K562 (cell line): Measurements from ENCODE around the gene CELF4. TPM values are rescaled to one million over a fixed set of nuclear protein-coding genes. Genes with fewer than 3 reads are reported as not detected.

Source experiments
- ATAC-seq: fragments of 200-7000 bp; cut with Tn5 transposase; 3 replicates; pipeline ENCODE4 v1.9.1; 2020; ENCODE audit warnings: moderate library complexity
- BruUV-seq: library from RNA; stranded (reverse); fragments of 400-500 nt; replicated peaks from 2 replicates; lab custom pipeline; 2021; lab: Mats Ljungman, UMichigan
- CTCF ChIA-PET: fragments of 300-600 bp; formaldehyde crosslinking; extraction: SDS; loops from one replicate; lab custom pipeline; 2021; ENCODE audit warnings: low intra/inter-chr PET ratio; lab: Yijun Ruan, JAX
- POLR2A ChIA-PET: fragments of 300-600, 350-650 bp; sonication (Branson Sonifier 250); formaldehyde crosslinking; extraction: SDS; loops from one replicate; lab custom pipeline; 2021; ENCODE audit warnings: antibody characterized with exemption, inconsistent platforms; lab: Yijun Ruan, JAX
- DNase-seq, 4 experiments: peaks; one replicate each; pipeline versions ENCODE4 v3.0.0 to v3.0.0-alpha.2; 2011 to 2018; ENCODE audit warnings: low spot score in 3 of 4, mixed read lengths in 3 of 4; ENCODE audit errors: extremely low read depth in 1 of 4
- FAIRE-seq: peaks from 2 replicates; lab custom pipeline; 2011; peaks lifted over from hg19 to GRCh38; lab: Jason Lieb, UNC
- H2AFZ ChIP-seq: 2 replicates; pipeline ENCODE4 v1.6.0; 2011; ENCODE audit warnings: low read depth, low read length, control low read depth, inconsistent platforms
- H3K27ac ChIP-seq: fragments of 200-600 bp; 3 replicates; pipeline ENCODE4 v1.8.0; 2011; ENCODE audit warnings: low read depth, mild to moderate bottlenecking, control low read depth, inconsistent platforms, low read length, moderate library complexity, mixed read lengths; ENCODE audit errors: extremely low read depth
- H3K27me3 ChIP-seq, 2 experiments: fragments of 300-600 bp in 1 of 2; 2 replicates in 1 of 2; 3 replicates in 1 of 2; pipeline versions ENCODE4 v1.6.0 to v1.8.0; 2011; ENCODE audit warnings: inconsistent platforms in 2 of 2, low read length in 2 of 2, mild to moderate bottlenecking in 1 of 2, mixed read lengths in 1 of 2, moderate library complexity in 1 of 2; ENCODE audit not compliant: control insufficient read depth in 2 of 2, insufficient read depth in 2 of 2
- H3K36me3 ChIP-seq: fragments of 300-600 bp; 3 replicates; pipeline ENCODE4 v1.8.0; 2011; ENCODE audit warnings: mild to moderate bottlenecking, low read length, inconsistent platforms; ENCODE audit not compliant: control insufficient read depth, insufficient read depth
- H3K4me1 ChIP-seq, 2 experiments: fragments of 200-600 bp in 1 of 2; replicated peaks in 1 of 2; 2 replicates in 1 of 2; 3 replicates in 1 of 2; pipeline versions ENCODE4 v1.5.1 to v1.8.0; 2011; ENCODE audit warnings: inconsistent platforms in 2 of 2, low read length in 2 of 2, mild to moderate bottlenecking in 1 of 2, mixed read lengths in 1 of 2, moderate library complexity in 1 of 2; ENCODE audit not compliant: control insufficient read depth in 2 of 2, insufficient read depth in 2 of 2
- H3K4me2 ChIP-seq: 2 replicates; pipeline ENCODE4 v1.6.1; 2011; ENCODE audit warnings: low read length, control low read depth, inconsistent platforms, mixed read lengths; ENCODE audit not compliant: insufficient read depth
- H3K4me3 ChIP-seq: fragments of 200-600 bp; sonication (generic), shearing (Covaris generic); 2 replicates; pipeline ENCODE4 v1.5.1; 2016; ENCODE audit warnings: control low read depth, inconsistent platforms
- H3K79me2 ChIP-seq: fragments of 200-600 bp; 3 replicates; pipeline ENCODE4 v1.8.0; 2011; ENCODE audit warnings: low read length, inconsistent platforms; ENCODE audit not compliant: control insufficient read depth, insufficient read depth
- H3K9ac ChIP-seq, 2 experiments: 2 replicates each; pipeline versions ENCODE4 v1.6.0 to v1.6.1; 2011; ENCODE audit warnings: low read depth in 2 of 2, low read length in 2 of 2, control low read depth in 1 of 2, inconsistent platforms in 1 of 2, mild to moderate bottlenecking in 1 of 2, mixed read lengths in 1 of 2; ENCODE audit not compliant: insufficient read depth in 1 of 2
- H3K9me1 ChIP-seq: one replicate; pipeline ENCODE4 v1.6.0; 2011; ENCODE audit warnings: inconsistent platforms, mild to moderate bottlenecking, low read length, moderate library complexity; ENCODE audit not compliant: control insufficient read depth, insufficient read depth
- H3K9me3 ChIP-seq: replicated peaks from 2 replicates; pipeline ENCODE4 v1.5.1; 2011; ENCODE audit warnings: low read depth, low read length, inconsistent platforms; ENCODE audit not compliant: control insufficient read depth, insufficient read depth
- H4K20me1 ChIP-seq: replicated peaks from 2 replicates; pipeline ENCODE4 v1.6.1; 2011; ENCODE audit warnings: low read length, inconsistent platforms, mixed read lengths; ENCODE audit not compliant: control insufficient read depth, insufficient read depth
- BACH1 ChIP-seq: fragments of 200-800 bp; sonication (Bioruptor generic); IDR thresholded peaks from 2 replicates; pipeline ENCODE4 v1.6.1; 2016; ENCODE audit warnings: missing genetic modification characterization, missing compliant biosample characterization
- BCL6 ChIP-seq: fragments of 250-450 bp; sonication (Bioruptor Pico); IDR thresholded peaks from 2 replicates; pipeline ENCODE4 v1.4.0; 2020
- COPS2 ChIP-seq: fragments of 450-650 bp; conservative IDR thresholded peaks from 2 replicates; pipeline ENCODE4 v1.6.1; 2016; ENCODE audit warnings: mild to moderate bottlenecking, moderate library complexity
- DDX20 ChIP-seq: fragments of 450-650 bp; IDR thresholded peaks from 2 replicates; pipeline ENCODE4 v1.6.1; 2016; ENCODE audit warnings: missing genetic modification characterization, low read depth, mild to moderate bottlenecking, missing compliant biosample characterization, moderate library complexity
- HIVEP1 ChIP-seq: fragments of 250-450 bp; sonication (Bioruptor Pico); IDR thresholded peaks from 2 replicates; pipeline ENCODE4 v1.4.0; 2020; ENCODE audit warnings: mild to moderate bottlenecking
- KDM4B ChIP-seq, 2 experiments: fragments of 450-650 bp in 1 of 2; sonication (generic) in 1 of 2; IDR thresholded peaks; 2 replicates each; pipeline ENCODE4 v1.6.1; 2016 to 2017; ENCODE audit warnings: borderline replicate concordance in 2 of 2, antibody characterized with exemption in 1 of 2, low read depth in 1 of 2, mild to moderate bottlenecking in 1 of 2
- PHF21A ChIP-seq: fragments of 450-650 bp; IDR thresholded peaks from 2 replicates; pipeline ENCODE4 v1.6.1; 2017; ENCODE audit warnings: low read depth, borderline replicate concordance
- SMAD4 ChIP-seq: fragments of 250-450 bp; sonication (Bioruptor Pico); conservative IDR thresholded peaks from 2 replicates; pipeline ENCODE4 v1.8.0; 2021; ENCODE audit warnings: inconsistent platforms, mild to moderate bottlenecking, moderate library complexity
- ZKSCAN8 ChIP-seq: fragments of 200-800 bp; sonication (Bioruptor generic); IDR thresholded peaks from 2 replicates; pipeline ENCODE4 v1.6.1; 2016; ENCODE audit warnings: missing genetic modification characterization, missing compliant biosample characterization
- ZNF124 ChIP-seq: sonication (generic); formaldehyde crosslinking; IDR thresholded peaks from 2 replicates; pipeline ENCODE4 v1.8.1; 2022; ENCODE audit warnings: missing genetic modification reagents
- ZNF512 ChIP-seq: IDR thresholded peaks from 2 replicates; pipeline ENCODE4 v1.6.1; 2016; ENCODE audit warnings: missing genetic modification characterization, missing compliant biosample characterization
- ZNF695 ChIP-seq: fragments of 450-650 bp; formaldehyde crosslinking; IDR thresholded peaks from 2 replicates; pipeline ENCODE4 v1.4.0; 2020; ENCODE audit warnings: mild to moderate bottlenecking, moderate library complexity
- ZNF699 ChIP-seq: fragments of 250-450 bp; sonication (Bioruptor Pico); IDR thresholded peaks from 2 replicates; pipeline ENCODE4 v1.8.0; 2021; ENCODE audit warnings: mild to moderate bottlenecking, moderate library complexity; ENCODE audit not compliant: insufficient replicate concordance
- WGBS: fragments of 100-300 bp; shearing (Covaris generic); methylation state at CpG from one replicate; pipeline ENCODE4 v1.1.6; 2016; ENCODE audit warnings: low coverage, mixed read lengths; ENCODE audit not compliant: insufficient coverage; ENCODE audit errors: missing lambda C conversion rate; 5-methylcytosine and 5-hydroxymethylcytosine counted together
- in situ Hi-C: fragments of 300-500 bp; cut with MboI; formaldehyde crosslinking; loops from 4 replicates; pipeline ENCODE4 v1.15.0; 2018; ENCODE audit warnings: inconsistent platforms, mixed read lengths
- intact Hi-C: fragments of 100-400 bp; cut with micrococcal nuclease; formaldehyde crosslinking; loops from 2 replicates; pipeline ENCODE4 v1.14.2; 2022
- polyA plus RNA-seq, 8 experiments: library from polyadenylated mRNA; depleted of rRNA in 4 of 8; stranded (reverse) in 5 of 8; unstranded in 3 of 8; fragments of >200 nt; fragmentation: Nextera tagmentation in 2 of 8; fragmentation: Illumina TruSeq in 1 of 8; extraction: Ambion mirVana in 2 of 8; extraction: Trizol in 1 of 8; gene quantifications; 2 replicates each; pipeline versions ENCODE4 v1.2.1 to v1.2.3, GENCODE V29; 2011 to 2014; ENCODE audit warnings: inconsistent platforms in 1 of 8, missing spikeins in 1 of 8
- total RNA-seq, 7 experiments: library from RNA; depleted of rRNA in 6 of 7; stranded (reverse); fragments of >200 nt in 6 of 7; fragmentation: Illumina TruSeq in 2 of 7; extraction: Trizol in 2 of 7; gene quantifications; 2 replicates each; pipeline versions ENCODE4 v1.2.1 to v1.2.3, GENCODE V29; 2011 to 2021; ENCODE audit warnings: low replicate concordance in 1 of 7

CELF4 gene
- total and polyA plus RNA-seq, 9 of the 15 experiments (the other 6 are each of a cell fraction or from before 2014, with no cell fraction given) = 0.04 to 0.24 (median 0.07) TPM; not detected in 3

- FAIRE-seq (no peak), ATAC-seq (no peak; the same call in 2 of the 3 replicates)
- CTCF ChIA-PET = no interaction called here
Measured at GRCh38 chr18:37313624-37314023, 252.0 kb downstream of the CELF4 start.

GRCh38 chr18:37309861-37310260 is 255.7 kb downstream of the CELF4 start:
- DNase-seq = no peak
- 3% methylated on average over 3 of the region's 3 CpGs for WGBS
- no peaks in the 10 kb centered on the region for H3K79me2 ChIP-seq
- H3K9ac ChIP-seq = no peak overlapping the region
- no peak overlapping the region for H3K27ac ChIP-seq
- H3K36me3 ChIP-seq = no peaks in the 10 kb centered on the region
- ChIA-PET POLR2A (interaction anchor here (0.7 kb wide), 1 partner anchor 18 kb away, joined by 3 read pairs; no protein-coding TSS in a partner anchor), CTCF (no interaction called here)
- no peak overlapping the region for H2AFZ ChIP-seq
- peaks cover 0 to 55% of the 10 kb centered on the region in 2 experiments; a peak in 3 of 5 replicates for H3K27me3 ChIP-seq
- no peaks in the 10 kb centered on the region for H3K9me1 ChIP-seq
- no peaks in the 10 kb centered on the region for H3K9me3 ChIP-seq
- 0 out of 2 replicates have a peak, but pooled peaks cover 11% of the 10 kb centered on the region for H4K20me1 ChIP-seq
- no peak for TF ChIP-seq ZNF695 (CRISPR knock-in tag)
- no peak for TF ChIP-seq ZNF699
- no peak for TF ChIP-seq ZKSCAN8 (CRISPR knock-in tag)
- TF ChIP-seq ZNF124 = no peak
- no peak for TF ChIP-seq BACH1 (tag)
- no peak for TF ChIP-seq DDX20
- TF ChIP-seq PHF21A = no peak
- no peak for TF ChIP-seq BCL6
- no peak for TF ChIP-seq ZNF512 (tag)
- no peak for TF ChIP-seq SMAD4 (CRISPR knock-in tag)
- TF ChIP-seq KDM4B (IDR thresholded peaks at IDR 0.05; ENCODE audit: borderline replicate concordance in 2 of 2, low read depth in 1 of 2) = no peak
- no peak for TF ChIP-seq HIVEP1 (CRISPR knock-in tag)
- in situ Hi-C loops (no loop called here), intact Hi-C loops (no loop called here)
- no peak overlapping the region for H3K4me2 ChIP-seq
- FAIRE-seq = no peak
- H3K4me1 ChIP-seq = no peaks in the 10 kb centered on the region; a peak in 1 of 5 replicates
- no peak for ATAC-seq
- H3K4me3 ChIP-seq = no peak overlapping the region
- no TSS peak for BruUV-seq

More at GRCh38 chr18:37313624-37314023, 252.0 kb downstream of the CELF4 start:
- Histone ChIP-seq H3K27ac (no peak overlapping the region), H3K4me2 (no peak overlapping the region), H3K9me1 (no peaks in the 10 kb centered on the region), H3K27me3 (peaks cover 0 to 38% of the 10 kb centered on the region in 2 experiments; a peak in 3 of 5 replicates), H3K9me3 (no peaks in the 10 kb centered on the region), H3K4me3 (no peak overlapping the region), H3K79me2 (no peaks in the 10 kb centered on the region), H2AFZ (no peak overlapping the region), H3K9ac (no peak overlapping the region; a peak in 1 of 4 replicates), H3K4me1 (no peaks in the 10 kb centered on the region; a peak in 1 of 5 replicates), H3K36me3 (no peaks in the 10 kb centered on the region), H4K20me1 (0 out of 2 replicates have a peak, but pooled peaks cover 9% of the 10 kb centered on the region)
- 1% methylated on average over 10 of the region's 10 CpGs for WGBS
- in situ Hi-C loops = no loop called here
- intact Hi-C loops = no loop called here
- POLR2A ChIA-PET = no interaction called here
- no peak for TF ChIP-seq COPS2
- no TSS peak for BruUV-seq
- no peak for DNase-seq
